ENCODE results near the gene SRR.

DNA sequence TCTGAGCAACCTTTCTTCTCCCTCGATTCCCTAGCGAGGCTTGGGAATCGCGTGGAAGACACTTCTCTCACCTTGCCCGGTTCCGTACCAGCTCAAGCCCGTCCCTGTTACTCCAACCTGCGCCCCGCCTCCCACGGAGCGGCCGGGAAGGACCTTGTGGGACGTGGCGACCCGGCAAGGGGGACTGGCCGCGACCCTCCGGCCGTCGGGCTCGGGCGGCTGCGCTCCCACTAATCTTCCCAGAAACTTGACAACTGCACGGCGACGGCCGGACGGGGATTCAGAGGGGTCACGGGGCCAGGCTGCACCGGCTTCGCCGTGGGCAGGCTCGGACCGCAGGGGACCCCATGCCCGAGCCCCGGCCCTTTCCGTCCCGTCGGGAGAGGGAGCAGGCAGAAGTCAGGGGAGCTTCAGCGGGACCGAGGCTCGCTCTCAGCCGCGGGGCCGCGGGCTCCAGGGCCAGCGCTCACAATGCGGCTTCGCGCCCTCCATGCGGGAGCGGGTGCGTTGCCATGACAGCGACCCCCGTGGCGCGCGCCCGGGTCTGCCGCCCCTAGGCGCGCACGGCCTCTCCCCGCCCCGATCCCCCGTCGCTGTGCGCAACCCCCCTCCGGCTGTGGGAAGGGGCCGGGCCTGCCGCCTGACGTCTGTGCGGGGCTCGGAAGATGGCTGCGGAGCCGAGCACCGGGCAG is 33.2 kb downstream of the SRR start, which contains the start of gene SGSM2:
- TF ChIP-seq POLR2A (IDR thresholded peaks at IDR 0.05; ENCODE audit: low read depth, low read length) (no peak), POLR2AphosphoS5 (IDR thresholded peaks at IDR 0.05; ENCODE audit: insufficient read depth, low read depth, low read length) (no peak), JUN (IDR thresholded peaks at IDR 0.05; ENCODE audit: borderline replicate concordance, insufficient read depth, insufficient read length, low read depth) (no peak), EZH2 (IDR thresholded peaks at IDR 0.05; ENCODE audit: borderline replicate concordance, low read depth, low read length, severe bottlenecking) (no peak)
- TF ChIP-seq, protein P1, sequence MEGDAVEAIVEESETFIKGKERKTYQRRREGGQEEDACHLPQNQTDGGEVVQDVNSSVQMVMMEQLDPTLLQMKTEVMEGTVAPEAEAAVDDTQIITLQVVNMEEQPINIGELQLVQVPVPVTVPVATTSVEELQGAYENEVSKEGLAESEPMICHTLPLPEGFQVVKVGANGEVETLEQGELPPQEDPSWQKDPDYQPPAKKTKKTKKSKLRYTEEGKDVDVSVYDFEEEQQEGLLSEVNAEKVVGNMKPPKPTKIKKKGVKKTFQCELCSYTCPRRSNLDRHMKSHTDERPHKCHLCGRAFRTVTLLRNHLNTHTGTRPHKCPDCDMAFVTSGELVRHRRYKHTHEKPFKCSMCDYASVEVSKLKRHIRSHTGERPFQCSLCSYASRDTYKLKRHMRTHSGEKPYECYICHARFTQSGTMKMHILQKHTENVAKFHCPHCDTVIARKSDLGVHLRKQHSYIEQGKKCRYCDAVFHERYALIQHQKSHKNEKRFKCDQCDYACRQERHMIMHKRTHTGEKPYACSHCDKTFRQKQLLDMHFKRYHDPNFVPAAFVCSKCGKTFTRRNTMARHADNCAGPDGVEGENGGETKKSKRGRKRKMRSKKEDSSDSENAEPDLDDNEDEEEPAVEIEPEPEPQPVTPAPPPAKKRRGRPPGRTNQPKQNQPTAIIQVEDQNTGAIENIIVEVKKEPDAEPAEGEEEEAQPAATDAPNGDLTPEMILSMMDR (IDR thresholded peaks at IDR 0.05; ENCODE audit: extremely low read depth in 1 of 2, insufficient read depth in 1 of 2, low read depth in 1 of 2, low read length in 2 of 2), result no peak

All from endothelial cell of umbilical vein (primary cell).